ENCODE results near the gene C4orf33. TPM values are rescaled to one million over a fixed set of nuclear protein-coding genes. Genes with fewer than 3 reads are reported as not detected.

Gene C4orf33
- total RNA-seq, 1 donor from 2014 or later, result 4.7 TPM

- TF ChIP-seq, protein P1, sequence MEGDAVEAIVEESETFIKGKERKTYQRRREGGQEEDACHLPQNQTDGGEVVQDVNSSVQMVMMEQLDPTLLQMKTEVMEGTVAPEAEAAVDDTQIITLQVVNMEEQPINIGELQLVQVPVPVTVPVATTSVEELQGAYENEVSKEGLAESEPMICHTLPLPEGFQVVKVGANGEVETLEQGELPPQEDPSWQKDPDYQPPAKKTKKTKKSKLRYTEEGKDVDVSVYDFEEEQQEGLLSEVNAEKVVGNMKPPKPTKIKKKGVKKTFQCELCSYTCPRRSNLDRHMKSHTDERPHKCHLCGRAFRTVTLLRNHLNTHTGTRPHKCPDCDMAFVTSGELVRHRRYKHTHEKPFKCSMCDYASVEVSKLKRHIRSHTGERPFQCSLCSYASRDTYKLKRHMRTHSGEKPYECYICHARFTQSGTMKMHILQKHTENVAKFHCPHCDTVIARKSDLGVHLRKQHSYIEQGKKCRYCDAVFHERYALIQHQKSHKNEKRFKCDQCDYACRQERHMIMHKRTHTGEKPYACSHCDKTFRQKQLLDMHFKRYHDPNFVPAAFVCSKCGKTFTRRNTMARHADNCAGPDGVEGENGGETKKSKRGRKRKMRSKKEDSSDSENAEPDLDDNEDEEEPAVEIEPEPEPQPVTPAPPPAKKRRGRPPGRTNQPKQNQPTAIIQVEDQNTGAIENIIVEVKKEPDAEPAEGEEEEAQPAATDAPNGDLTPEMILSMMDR (IDR thresholded peaks at IDR 0.05; ENCODE audit: borderline replicate concordance), result no peak
Observed at GRCh38 chr4:129092631-129093190, 3.2 kb upstream of the C4orf33 start.

DNA sequence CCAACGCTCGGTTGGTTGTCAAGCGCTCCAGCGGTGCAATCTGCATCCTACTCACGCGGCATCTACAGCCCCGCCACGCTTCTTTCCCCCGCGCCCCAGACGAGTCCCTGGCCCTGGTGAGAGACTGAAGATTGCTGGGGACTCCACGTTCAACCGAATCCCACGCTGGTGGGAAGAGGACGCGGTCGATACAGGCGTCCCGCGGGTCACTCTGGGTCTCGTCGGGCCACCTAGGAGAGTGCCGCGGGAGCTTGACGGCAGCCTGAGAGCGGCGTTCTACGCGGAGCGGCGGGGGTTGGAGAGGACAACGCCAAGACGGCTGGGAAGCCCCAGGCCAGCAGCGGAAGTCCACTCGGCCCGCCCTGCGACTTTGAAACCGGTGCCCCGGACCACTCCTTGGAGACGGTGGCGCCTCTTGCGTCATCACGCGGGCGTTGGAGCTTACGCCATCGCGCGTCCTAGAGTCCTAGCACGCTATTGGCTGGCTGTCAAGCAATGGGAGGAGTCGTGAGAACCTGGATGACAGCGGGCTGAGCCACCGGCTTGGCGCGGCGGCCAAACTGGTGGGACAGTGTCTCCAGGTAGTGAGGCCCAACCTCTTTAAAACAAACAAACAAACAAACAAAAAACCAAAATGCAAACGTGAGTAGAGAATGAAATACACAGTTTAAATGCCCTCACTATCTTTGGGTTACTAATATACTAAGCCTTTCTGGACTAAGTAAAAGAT is 2.6 kb upstream of the C4orf33 start, which contains the start of gene SCLT1:
Gene SCLT1, minus strand, starts transcription at position 349 of the 730 bp plus-strand sequence. CDS start 436 bp downstream, outside the sequence.
- peak; percentile 99 for DNase-seq
- no peaks in the 10 kb centered on the region for H3K27me3 ChIP-seq (ENCODE audit: low read depth)
- H3K36me3 ChIP-seq, result no peaks in the 10 kb centered on the region
- H3K4me1 ChIP-seq, result peaks cover 51% of the 10 kb centered on the region
- no peaks in the 10 kb centered on the region for H3K9me3 ChIP-seq (replicated peaks)
- H3K4me3 ChIP-seq, result peak within 1 kb of the TSS; percentile 86
- TF ChIP-seq, protein P1 (IDR thresholded peaks at IDR 0.05; ENCODE audit: borderline replicate concordance), result no peak
- intact Hi-C loops (cut with micrococcal nuclease), result no loop called here
- peak within 1 kb of the TSS; percentile 97 for H3K27ac ChIP-seq (replicated peaks)

More at GRCh38 chr4:129092631-129093190, 3.2 kb upstream of the C4orf33 start:
- H3K27me3 ChIP-seq (ENCODE audit: low read depth), result no peaks in the 10 kb centered on the region
- H3K27ac ChIP-seq (replicated peaks), result peak overlapping the region; percentile 97
- H3K4me1 ChIP-seq, result peaks cover 51% of the 10 kb centered on the region
- peak overlapping the region; percentile 86 for H3K4me3 ChIP-seq
- H3K36me3 ChIP-seq, result no peaks in the 10 kb centered on the region
- no peaks in the 10 kb centered on the region for H3K9me3 ChIP-seq (replicated peaks)
- no peak for DNase-seq
- intact Hi-C loops (cut with micrococcal nuclease), result no loop called here

DNA sequence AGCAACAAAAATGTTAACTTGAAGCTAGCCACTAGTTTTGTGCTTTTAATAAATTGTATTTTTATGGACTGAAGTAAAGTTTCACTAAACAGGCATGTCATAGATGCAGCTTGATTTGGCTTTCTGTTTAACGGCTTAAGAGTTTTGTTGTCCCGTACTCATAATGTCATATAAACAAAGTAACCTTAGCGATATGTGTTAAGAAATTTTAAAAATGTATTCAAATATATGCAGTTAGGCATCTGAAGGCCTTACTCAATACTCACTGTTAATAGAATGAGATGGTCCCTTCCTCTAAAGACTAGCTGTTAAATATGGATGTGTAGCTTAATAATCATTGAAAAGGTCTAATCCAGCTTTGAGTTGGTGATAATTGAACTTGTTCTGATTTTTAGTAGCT is 1.6 kb upstream of the C4orf33 start:
- Histone ChIP-seq H3K27me3 (ENCODE audit: low read depth) (no peaks in the 10 kb centered on the region), H3K9me3 (replicated peaks) (no peaks in the 10 kb centered on the region), H3K36me3 (no peaks in the 10 kb centered on the region), H3K4me1 (peaks cover 51% of the 10 kb centered on the region), H3K4me3 (peak overlapping the region; percentile 86), H3K27ac (replicated peaks) (peak overlapping the region; percentile 97)
- intact Hi-C loops (cut with micrococcal nuclease), result no loop called here
- DNase-seq, result no peak
- TF ChIP-seq, protein P1 (IDR thresholded peaks at IDR 0.05; ENCODE audit: borderline replicate concordance), result no peak

- no peaks in the 10 kb centered on the region for H3K36me3 ChIP-seq
- no peaks in the 10 kb centered on the region for H3K27me3 ChIP-seq (ENCODE audit: low read depth)
- peaks cover 23% of the 10 kb centered on the region for H3K4me1 ChIP-seq
- H3K9me3 ChIP-seq (replicated peaks), result no peaks in the 10 kb centered on the region
- TF ChIP-seq, protein P1 (IDR thresholded peaks at IDR 0.05; ENCODE audit: borderline replicate concordance), result no peak
- DNase-seq, result no peak
- no peak overlapping the region for H3K27ac ChIP-seq (replicated peaks)
- no peak overlapping the region for H3K4me3 ChIP-seq
- intact Hi-C loops (cut with micrococcal nuclease), result no loop called here
Observed at GRCh38 chr4:129098531-129099001, 2.6 kb downstream of the C4orf33 start.

DNA sequence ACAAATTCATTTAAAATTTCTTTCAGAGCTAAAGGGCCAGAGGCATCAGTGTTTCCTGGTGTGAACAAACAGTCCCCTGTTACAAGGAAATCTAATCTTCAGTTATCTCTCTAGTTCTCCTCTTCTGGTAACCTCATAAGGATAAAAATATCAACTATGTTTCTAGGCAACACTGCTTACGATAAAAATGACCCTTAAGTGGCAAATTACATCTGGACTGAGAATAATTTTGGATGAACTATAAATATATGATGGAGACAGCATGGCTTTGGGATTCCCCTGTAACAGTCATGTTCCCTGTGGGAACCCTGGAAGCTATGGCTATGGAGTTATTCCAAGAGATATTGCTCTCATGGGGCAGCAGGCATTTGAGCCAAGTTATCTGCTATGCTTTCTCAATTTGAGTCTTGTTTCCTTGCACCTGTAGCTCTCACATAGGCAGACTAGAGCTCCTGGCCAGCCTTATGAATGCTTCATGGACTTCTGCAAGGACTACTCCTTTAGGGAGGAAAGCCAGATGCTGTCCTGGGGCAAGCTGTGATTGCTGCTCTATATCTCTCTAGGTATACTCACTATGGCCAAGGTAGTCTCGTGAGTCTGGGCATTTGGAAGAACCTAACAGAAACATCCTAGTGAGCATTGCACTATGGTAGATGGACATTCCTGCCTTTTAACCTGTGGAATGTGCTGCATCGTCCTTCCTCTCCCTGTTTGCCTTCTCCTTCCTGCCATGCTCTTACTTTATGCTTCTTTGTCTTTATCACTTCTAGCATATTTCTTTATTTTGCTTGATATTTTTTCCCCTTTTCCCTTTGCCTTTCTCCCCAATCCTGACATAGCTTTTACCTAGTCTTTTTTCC is 14.2 kb downstream of the C4orf33 start:
- Histone ChIP-seq H3K9me3 (replicated peaks) (no peaks in the 10 kb centered on the region), H3K27ac (replicated peaks) (no peak overlapping the region), H3K27me3 (ENCODE audit: low read depth) (no peaks in the 10 kb centered on the region), H3K4me1 (peaks cover 15% of the 10 kb centered on the region), H3K36me3 (peaks cover 3% of the 10 kb centered on the region), H3K4me3 (no peak overlapping the region)
- no peak for DNase-seq
- TF ChIP-seq, protein P1 (IDR thresholded peaks at IDR 0.05; ENCODE audit: borderline replicate concordance), result no peak
- intact Hi-C loops (cut with micrococcal nuclease), result no loop called here
